ENCODE measurements around the gene FAM136A.

- TF ChIP-seq CTCF (conservative IDR thresholded peaks at IDR 0.05; ENCODE audit: low read length) (no peak), EZH2phosphoT487 (IDR thresholded peaks at IDR 0.05; ENCODE audit: borderline replicate concordance) (no peak)
Measured at GRCh38 chr2:70305531-70305930, 3.7 kb upstream of the FAM136A start.
